Amygdala (tissue), 56 donors: Measurements from ENCODE around the gene KRT84.
"Not testable (repeated sequence)": the region's sequence is repeated elsewhere in the genome, so short reads cannot be mapped to it uniquely, and the experiment has no call there.

Experiments used
- DNase-seq, 56 donors: peaks; one replicate each; lab custom pipeline; 2025; lab: John Stamatoyannopoulos, UW

KRT84 gene

GRCh38 chr12:52347551-52348510 lies 37.6 kb downstream of the KRT84 start:
- DNase-seq: no peak

DNA sequence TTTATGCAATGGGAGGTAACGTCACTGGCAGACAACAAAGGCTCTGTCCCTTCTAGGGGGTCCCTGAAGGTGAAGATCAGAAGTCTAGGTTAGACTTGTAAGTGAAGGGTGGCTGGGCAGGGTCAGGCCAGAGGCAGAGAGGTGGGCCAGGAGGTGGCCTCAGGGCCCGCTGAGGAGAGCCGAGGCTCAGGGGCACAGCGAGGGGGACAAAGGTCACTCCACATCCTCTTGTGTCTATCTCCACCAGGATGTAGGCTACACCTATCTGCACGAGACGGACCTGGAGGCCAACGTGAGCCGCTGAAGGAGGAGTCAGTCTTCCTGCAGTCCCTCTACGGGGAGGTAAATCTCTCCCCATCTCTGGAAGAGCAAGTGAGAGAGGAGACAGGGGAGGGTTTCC lies 38.4 kb downstream of the KRT84 start:
- no peak for DNase-seq

DNA sequence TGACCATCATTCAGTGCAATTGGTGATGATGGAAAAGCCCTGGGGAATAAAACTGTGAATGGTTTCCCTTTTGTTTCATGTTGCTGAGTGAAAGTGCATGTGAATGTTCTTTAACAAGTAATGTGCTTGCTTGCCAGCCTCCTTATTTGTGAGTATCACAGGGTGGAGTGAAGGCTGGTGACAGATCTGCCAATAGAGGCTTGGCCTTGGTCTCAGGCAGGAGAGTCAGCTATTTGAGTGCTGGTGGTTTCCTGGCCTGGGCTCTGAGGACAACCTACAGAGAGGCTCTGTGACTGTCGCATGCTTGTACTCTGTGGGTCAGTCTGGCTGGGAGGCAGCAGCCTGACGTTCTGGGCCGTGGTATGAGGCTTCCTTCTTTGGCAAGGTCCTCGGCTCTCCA lies 38.9 kb downstream of the KRT84 start:
- peak in 37 of 56 donors; percentile 4 to 85 (median 24) for DNase-seq

DNA sequence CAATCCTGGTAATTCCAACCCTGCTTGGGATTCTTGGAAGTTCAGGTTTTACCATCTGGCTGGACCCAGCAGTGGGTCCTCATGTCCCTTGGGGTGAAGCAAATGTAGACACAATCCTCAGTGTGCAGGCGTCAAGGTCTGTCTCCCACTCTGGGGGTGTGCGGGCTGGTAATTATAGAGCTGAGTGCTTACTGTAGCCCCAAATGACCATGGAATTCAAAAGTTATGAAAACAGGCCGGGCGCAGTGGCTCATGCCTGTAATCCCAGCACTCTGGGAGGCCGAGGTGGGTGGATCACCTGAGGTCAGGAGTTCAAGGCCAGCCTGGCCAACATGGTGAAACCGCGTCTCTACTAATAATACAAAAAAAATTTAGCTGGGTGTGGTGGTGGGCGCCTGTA lies 40.4 kb downstream of the KRT84 start:
- not testable (repeated sequence) for DNase-seq

- no peak for DNase-seq
Measured at GRCh38 chr12:52344111-52344510, 41.3 kb downstream of the KRT84 start.

DNA sequence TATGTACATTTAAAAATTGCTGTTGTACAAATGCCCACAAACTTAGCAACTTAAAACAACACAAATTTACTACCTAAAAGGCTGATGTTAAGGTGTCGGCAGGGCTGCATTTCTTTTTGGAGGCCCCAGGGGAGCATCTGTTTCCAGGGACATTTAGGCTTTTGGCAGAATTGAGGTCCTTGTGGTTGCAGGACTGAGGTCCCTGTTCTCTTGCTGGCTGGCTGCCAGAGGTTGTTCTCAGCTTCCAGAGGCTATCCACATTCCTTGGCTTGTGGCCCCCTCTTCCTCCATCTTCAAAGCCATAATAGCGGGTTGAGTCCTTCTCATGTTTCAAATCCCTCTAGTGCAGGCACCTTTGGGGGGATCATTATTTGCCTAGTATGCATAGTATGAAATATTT lies 41.9 kb downstream of the KRT84 start:
- DNase-seq: no peak

- DNase-seq: no peak
Measured at GRCh38 chr12:52342781-52343490, 42.5 kb downstream of the KRT84 start.

DNA sequence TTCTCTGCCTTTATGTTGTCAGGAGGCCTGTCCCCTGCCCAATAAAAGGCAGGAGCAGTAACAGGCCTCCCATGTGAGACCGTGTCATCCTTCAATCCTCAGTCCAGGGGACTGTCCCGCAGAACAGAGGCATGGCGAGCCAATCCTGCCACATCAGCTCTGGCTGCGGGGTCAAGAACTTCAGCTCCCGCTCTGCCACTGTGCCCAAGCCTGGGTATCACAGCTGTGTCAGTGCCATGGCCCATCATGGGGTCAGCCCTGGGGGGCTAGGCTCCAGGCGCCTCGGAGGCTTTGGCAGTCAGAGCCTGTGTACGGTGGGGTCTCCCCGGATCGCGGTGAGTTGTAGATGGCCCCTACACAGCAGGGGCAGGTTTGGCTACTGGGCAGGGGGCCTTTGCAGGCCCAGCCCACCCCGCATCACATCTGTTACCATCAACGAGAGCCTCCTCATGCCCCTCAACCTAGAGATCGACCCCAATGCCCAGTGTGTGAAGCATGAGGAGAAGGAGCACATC lies 44.3 kb downstream of the KRT84 start:
- no peak for DNase-seq

- no peak for DNase-seq
Measured at GRCh38 chr12:52338241-52338960, 47.1 kb downstream of the KRT84 start.

GRCh38 chr12:52337054-52337453 lies 48.4 kb downstream of the KRT84 start:
- no peak for DNase-seq

GRCh38 chr12:52336641-52337040 lies 48.8 kb downstream of the KRT84 start:
- DNase-seq: no peak

DNA sequence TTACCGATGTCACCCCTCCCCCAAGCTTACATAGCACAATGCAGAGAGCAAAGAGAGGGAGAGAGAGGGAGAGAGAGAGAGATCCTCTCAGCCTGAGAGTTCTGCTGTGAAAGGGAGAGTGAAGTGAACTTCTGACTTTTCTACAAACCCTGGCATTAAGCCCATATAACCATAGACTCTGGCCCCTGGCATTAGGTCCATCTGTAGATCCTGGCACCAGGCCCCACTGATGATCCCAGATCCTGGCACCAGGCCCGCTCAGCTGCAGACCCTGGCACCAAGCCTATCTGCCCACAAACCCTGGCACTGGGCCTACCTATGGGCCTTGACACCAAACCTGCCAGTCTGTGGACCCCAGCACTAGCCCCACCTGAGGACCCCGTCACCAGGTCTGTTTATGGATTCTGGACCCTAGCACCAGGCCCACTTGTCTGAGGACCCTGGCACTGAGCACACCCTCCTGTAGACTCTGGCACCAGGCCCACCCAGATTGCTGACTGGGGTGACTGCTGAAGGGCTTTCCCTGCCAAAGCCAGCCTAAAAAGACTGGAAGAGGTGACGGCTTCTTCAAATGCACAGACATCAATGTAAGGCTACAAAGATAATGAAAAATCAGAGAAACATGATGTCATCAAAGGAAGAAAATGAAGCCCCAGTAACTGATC lies 49.7 kb downstream of the KRT84 start:
- DNase-seq: no peak

DNA sequence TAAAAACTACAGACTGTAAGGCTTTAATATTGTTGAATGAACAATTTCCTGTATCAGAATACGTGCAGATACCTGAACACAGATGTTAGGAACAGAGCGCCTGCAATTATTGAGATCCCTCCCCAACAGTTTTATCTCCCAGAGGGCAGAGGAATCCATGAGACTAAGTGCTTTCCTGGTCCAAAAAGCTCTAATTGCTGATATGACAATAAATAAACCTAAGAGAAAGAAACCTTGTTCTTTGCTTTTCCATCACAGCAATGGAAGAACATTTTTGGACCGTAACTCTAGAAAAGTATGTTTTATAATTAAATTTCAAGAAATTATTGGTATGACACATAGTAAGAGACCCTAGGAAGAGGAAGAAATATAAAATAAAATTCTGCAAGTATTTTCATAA lies 51.3 kb downstream of the KRT84 start:
- DNase-seq: no peak

GRCh38 chr12:52333321-52333720 lies 52.1 kb downstream of the KRT84 start:
- DNase-seq: no peak

GRCh38 chr12:52332381-52332780 lies 53.1 kb downstream of the KRT84 start:
- no peak for DNase-seq

- DNase-seq: no peak
Measured at GRCh38 chr12:52331833-52332232, 53.6 kb downstream of the KRT84 start.

GRCh38 chr12:52331039-52331438 lies 54.4 kb downstream of the KRT84 start:
- DNase-seq: no peak

GRCh38 chr12:52327830-52328500 lies 57.5 kb downstream of the KRT84 start:
- no peak for DNase-seq
